K562 (cell line): ENCODE measurements around the gene URB2. TPM values are rescaled to one million over a fixed set of nuclear protein-coding genes. Genes with fewer than 3 reads are reported as not detected.

Experiments
- AFF4 ChIP-seq: sonication (generic); formaldehyde crosslinking; IDR thresholded peaks from 2 replicates; pipeline ENCODE4 v1.8.0; 2023; ENCODE audit warnings: mild to moderate bottlenecking, missing genetic modification reagents
- CTCF ChIP-seq, 3 experiments: IDR thresholded peaks in 2 of 3; conservative IDR thresholded peaks in 1 of 3; 2 replicates each; pipeline ENCODE4 v1.5.1; 2011 to 2012; ENCODE audit warnings: low read length in 3 of 3, mild to moderate bottlenecking in 3 of 3, control low read depth in 2 of 3, improper control_type of control experiment in 1 of 3, inconsistent platforms in 1 of 3, low read depth in 1 of 3, mixed read lengths in 1 of 3, moderate library complexity in 1 of 3; ENCODE audit not compliant: insufficient read depth in 2 of 3
- ETS2 ChIP-seq: IDR thresholded peaks from 2 replicates; pipeline ENCODE4 v1.6.1; 2016; ENCODE audit warnings: borderline replicate concordance, missing genetic modification characterization, mild to moderate bottlenecking, moderate library complexity, missing compliant biosample characterization; ENCODE audit not compliant: poor library complexity, severe bottlenecking
- GABPB1 ChIP-seq: sonication (generic); formaldehyde crosslinking; IDR thresholded peaks from 2 replicates; pipeline ENCODE4 v1.8.0; 2022; ENCODE audit warnings: mild to moderate bottlenecking, missing genetic modification reagents
- HCFC1 ChIP-seq: IDR thresholded peaks from 2 replicates; pipeline ENCODE4 v1.6.1; 2012; ENCODE audit warnings: low read depth, low read length, improper control_type of control experiment
- MAZ ChIP-seq, 2 experiments: fragments of 450-650 bp in 1 of 2; sonication (generic) in 1 of 2; formaldehyde crosslinking; IDR thresholded peaks in 1 of 2; conservative IDR thresholded peaks in 1 of 2; 2 replicates each; pipeline versions ENCODE4 v1.4.0 to v1.5.0; 2020; ENCODE audit warnings: mild to moderate bottlenecking in 1 of 2, missing genetic modification reagents in 1 of 2
- PHB2 ChIP-seq: fragments of 450-650 bp; IDR thresholded peaks from 2 replicates; pipeline ENCODE4 v1.6.1; 2017; ENCODE audit warnings: low read depth
- SAFB ChIP-seq: fragments of 200-400 bp; formaldehyde crosslinking; IDR thresholded peaks from 2 replicates; pipeline ENCODE4 v1.6.1; 2017; ENCODE audit warnings: low read depth, low read length, borderline replicate concordance
- SAP30 ChIP-seq: fragments of 200-600 bp; sonication (generic); IDR thresholded peaks from 2 replicates; pipeline ENCODE4 v1.6.1; 2012; ENCODE audit warnings: borderline replicate concordance, low read depth, mild to moderate bottlenecking, moderate library complexity, low read length, control low read depth, inconsistent platforms; ENCODE audit not compliant: insufficient read depth, poor library complexity, severe bottlenecking
- ZFP91 ChIP-seq: sonication (generic); formaldehyde crosslinking; IDR thresholded peaks from 2 replicates; pipeline ENCODE4 v1.8.0; 2022; ENCODE audit warnings: mild to moderate bottlenecking, missing genetic modification reagents
- ZNF655 ChIP-seq: fragments of 250-450 bp; sonication (Bioruptor Pico); IDR thresholded peaks from 2 replicates; pipeline ENCODE4 v1.5.0; 2021
- polyA plus RNA-seq, 8 experiments: library from polyadenylated mRNA; depleted of rRNA in 4 of 8; stranded (reverse) in 5 of 8; unstranded in 3 of 8; fragments of >200 nt; fragmentation: Nextera tagmentation in 2 of 8; fragmentation: Illumina TruSeq in 1 of 8; extraction: Ambion mirVana in 2 of 8; extraction: Trizol in 1 of 8; gene quantifications; 2 replicates each; pipeline versions ENCODE4 v1.2.1 to v1.2.3, GENCODE V29; 2011 to 2014; ENCODE audit warnings: inconsistent platforms in 1 of 8, missing spikeins in 1 of 8
- total RNA-seq, 7 experiments: library from RNA; depleted of rRNA in 6 of 7; stranded (reverse); fragments of >200 nt in 6 of 7; fragmentation: Illumina TruSeq in 2 of 7; extraction: Trizol in 2 of 7; gene quantifications; 2 replicates each; pipeline versions ENCODE4 v1.2.1 to v1.2.3, GENCODE V29; 2011 to 2021; ENCODE audit warnings: low replicate concordance in 1 of 7

URB2 gene
- total and polyA plus RNA-seq, 9 of the 15 experiments (the other 6 are each of a cell fraction or from before 2014, with no cell fraction given), result 2.8 to 28.3 (median 19.0) TPM

GRCh38 chr1:229625071-229625914 is 754 bp upstream of the URB2 start (continued):
- TF ChIP-seq AFF4 (CRISPR knock-in tag), result peak; percentile 62; the same call in 1 of the 2 replicates
- peak; percentile 83 for TF ChIP-seq SAP30
- peak; percentile 57; the same call in 1 of the 2 replicates for TF ChIP-seq SAFB
- 0 out of 2 replicates have a peak, but pooled peaks have one; percentile 62 for TF ChIP-seq ZFP91
- TF ChIP-seq ETS2 (tag), result no peak
- no peak for TF ChIP-seq ZNF655 (CRISPR knock-in tag)
- peak; percentile 26; the same call in 1 of the 2 replicates for TF ChIP-seq GABPB1 (CRISPR knock-in tag)
- TF ChIP-seq CTCF (IDR thresholded peaks at IDR 0.05 in 2 of 3, conservative IDR thresholded peaks at IDR 0.05 in 1 of 3; ENCODE audit: insufficient read depth in 2 of 3, low read depth in 1 of 3, low read length in 3 of 3), result 0 out of 6 replicates have a peak, but pooled peaks of 1 of the 3 experiments have one; percentile 4
- TF ChIP-seq PHB2, result no peak
- TF ChIP-seq HCFC1, result peak; percentile 36; the same call in 1 of the 2 replicates
- peak in 1 of 2 experiments; percentile 22; a peak in 1 of 4 replicates for TF ChIP-seq MAZ (CRISPR knock-in tag; conservative IDR thresholded peaks at IDR 0.05 in 1 of 2, IDR thresholded peaks at IDR 0.05 in 1 of 2)
